HepG2 (cell line): Measurements from ENCODE around the gene LRRC32.

Experiments used
- CHD2 ChIP-seq: IDR thresholded peaks from 2 replicates; pipeline ENCODE4 v1.6.1; 2011; ENCODE audit warnings: low read depth, low read length, improper control_type of control experiment
- GABPA ChIP-seq, 2 experiments: IDR thresholded peaks; 2 replicates each; pipeline ENCODE4 v1.6.1; 2011 to 2016; ENCODE audit warnings: low read depth in 2 of 2, low read length in 1 of 2, missing biosample characterization in 1 of 2, missing genetic modification characterization in 1 of 2
- KAT7 ChIP-seq: IDR thresholded peaks from 2 replicates; pipeline ENCODE4 v1.6.1; 2018; ENCODE audit warnings: borderline replicate concordance, missing compliant biosample characterization
- NR2C2 ChIP-seq: sonication (generic); formaldehyde crosslinking; IDR thresholded peaks from 2 replicates; pipeline ENCODE4 v1.4.0; 2020; ENCODE audit warnings: missing genetic modification reagents, mild to moderate bottlenecking, moderate library complexity, borderline replicate concordance
- PRPF4 ChIP-seq: fragments of 200-400 bp; formaldehyde crosslinking; IDR thresholded peaks from 2 replicates; pipeline ENCODE4 v1.6.1; 2016; ENCODE audit warnings: low read length, low read depth; ENCODE audit not compliant: poor library complexity, severe bottlenecking
- RAD21 ChIP-seq: fragments of 450-650 bp; formaldehyde crosslinking; IDR thresholded peaks from 2 replicates; pipeline ENCODE4 v1.5.0; 2020; ENCODE audit warnings: mild to moderate bottlenecking
- THAP11 ChIP-seq: IDR thresholded peaks from 2 replicates; pipeline ENCODE4 v1.6.1; 2016; ENCODE audit warnings: missing biosample characterization, missing genetic modification reagents
- TF ChIP-seq, protein P1 (sequence below): sonication (generic); formaldehyde crosslinking; IDR thresholded peaks from 2 replicates; pipeline ENCODE4 v1.4.0; 2020; ENCODE audit warnings: missing genetic modification reagents
- TF ChIP-seq, protein P2 (sequence below): sonication (generic); formaldehyde crosslinking; IDR thresholded peaks from 2 replicates; pipeline ENCODE4 v1.9.0; 2021; ENCODE audit warnings: missing genetic modification reagents, borderline replicate concordance
- TF ChIP-seq, protein P3 (sequence below): sonication (generic); formaldehyde crosslinking; IDR thresholded peaks from 2 replicates; pipeline ENCODE4 v1.5.0; 2020; ENCODE audit warnings: mild to moderate bottlenecking, missing genetic modification reagents, moderate library complexity

- TF ChIP-seq THAP11 (CRISPR knock-in tag): no peak
- TF ChIP-seq GABPA (IDR thresholded peaks at IDR 0.05; ENCODE audit: low read depth, low read length): no peak
- no peak for TF ChIP-seq GABPA (CRISPR knock-in tag; IDR thresholded peaks at IDR 0.05; ENCODE audit: low read depth)
- TF ChIP-seq NR2C2: no peak
- no peak for TF ChIP-seq KAT7 (CRISPR knock-in tag)
- TF ChIP-seq, protein P1, sequence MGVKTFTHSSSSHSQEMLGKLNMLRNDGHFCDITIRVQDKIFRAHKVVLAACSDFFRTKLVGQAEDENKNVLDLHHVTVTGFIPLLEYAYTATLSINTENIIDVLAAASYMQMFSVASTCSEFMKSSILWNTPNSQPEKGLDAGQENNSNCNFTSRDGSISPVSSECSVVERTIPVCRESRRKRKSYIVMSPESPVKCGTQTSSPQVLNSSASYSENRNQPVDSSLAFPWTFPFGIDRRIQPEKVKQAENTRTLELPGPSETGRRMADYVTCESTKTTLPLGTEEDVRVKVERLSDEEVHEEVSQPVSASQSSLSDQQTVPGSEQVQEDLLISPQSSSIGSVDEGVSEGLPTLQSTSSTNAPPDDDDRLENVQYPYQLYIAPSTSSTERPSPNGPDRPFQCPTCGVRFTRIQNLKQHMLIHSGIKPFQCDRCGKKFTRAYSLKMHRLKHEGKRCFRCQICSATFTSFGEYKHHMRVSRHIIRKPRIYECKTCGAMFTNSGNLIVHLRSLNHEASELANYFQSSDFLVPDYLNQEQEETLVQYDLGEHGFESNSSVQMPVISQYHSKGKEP (CRISPR knock-in tag): no peak
- TF ChIP-seq, protein P2, sequence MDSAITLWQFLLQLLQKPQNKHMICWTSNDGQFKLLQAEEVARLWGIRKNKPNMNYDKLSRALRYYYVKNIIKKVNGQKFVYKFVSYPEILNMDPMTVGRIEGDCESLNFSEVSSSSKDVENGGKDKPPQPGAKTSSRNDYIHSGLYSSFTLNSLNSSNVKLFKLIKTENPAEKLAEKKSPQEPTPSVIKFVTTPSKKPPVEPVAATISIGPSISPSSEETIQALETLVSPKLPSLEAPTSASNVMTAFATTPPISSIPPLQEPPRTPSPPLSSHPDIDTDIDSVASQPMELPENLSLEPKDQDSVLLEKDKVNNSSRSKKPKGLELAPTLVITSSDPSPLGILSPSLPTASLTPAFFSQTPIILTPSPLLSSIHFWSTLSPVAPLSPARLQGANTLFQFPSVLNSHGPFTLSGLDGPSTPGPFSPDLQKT (CRISPR knock-in tag): no peak
- no peak for TF ChIP-seq PRPF4
- TF ChIP-seq, protein P3, sequence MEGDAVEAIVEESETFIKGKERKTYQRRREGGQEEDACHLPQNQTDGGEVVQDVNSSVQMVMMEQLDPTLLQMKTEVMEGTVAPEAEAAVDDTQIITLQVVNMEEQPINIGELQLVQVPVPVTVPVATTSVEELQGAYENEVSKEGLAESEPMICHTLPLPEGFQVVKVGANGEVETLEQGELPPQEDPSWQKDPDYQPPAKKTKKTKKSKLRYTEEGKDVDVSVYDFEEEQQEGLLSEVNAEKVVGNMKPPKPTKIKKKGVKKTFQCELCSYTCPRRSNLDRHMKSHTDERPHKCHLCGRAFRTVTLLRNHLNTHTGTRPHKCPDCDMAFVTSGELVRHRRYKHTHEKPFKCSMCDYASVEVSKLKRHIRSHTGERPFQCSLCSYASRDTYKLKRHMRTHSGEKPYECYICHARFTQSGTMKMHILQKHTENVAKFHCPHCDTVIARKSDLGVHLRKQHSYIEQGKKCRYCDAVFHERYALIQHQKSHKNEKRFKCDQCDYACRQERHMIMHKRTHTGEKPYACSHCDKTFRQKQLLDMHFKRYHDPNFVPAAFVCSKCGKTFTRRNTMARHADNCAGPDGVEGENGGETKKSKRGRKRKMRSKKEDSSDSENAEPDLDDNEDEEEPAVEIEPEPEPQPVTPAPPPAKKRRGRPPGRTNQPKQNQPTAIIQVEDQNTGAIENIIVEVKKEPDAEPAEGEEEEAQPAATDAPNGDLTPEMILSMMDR (CRISPR knock-in tag): no peak
- no peak for TF ChIP-seq CHD2
- no peak for TF ChIP-seq RAD21 (CRISPR knock-in tag)
Observed at GRCh38 chr11:76705826-76706225, 35.3 kb upstream of the LRRC32 start.
